ENCODE data around the gene PRDM7. TPM values are rescaled to one million over a fixed set of nuclear protein-coding genes. Genes with fewer than 3 reads are reported as not detected.
A peak's percentile ranks its signal among the peaks of the same experiment; 100 is the strongest.

Gene PRDM7
- total and polyA plus RNA-seq, 9 of the 15 experiments (the other 6 are each of a cell fraction or from before 2014, with no cell fraction given) = not detected

DNA sequence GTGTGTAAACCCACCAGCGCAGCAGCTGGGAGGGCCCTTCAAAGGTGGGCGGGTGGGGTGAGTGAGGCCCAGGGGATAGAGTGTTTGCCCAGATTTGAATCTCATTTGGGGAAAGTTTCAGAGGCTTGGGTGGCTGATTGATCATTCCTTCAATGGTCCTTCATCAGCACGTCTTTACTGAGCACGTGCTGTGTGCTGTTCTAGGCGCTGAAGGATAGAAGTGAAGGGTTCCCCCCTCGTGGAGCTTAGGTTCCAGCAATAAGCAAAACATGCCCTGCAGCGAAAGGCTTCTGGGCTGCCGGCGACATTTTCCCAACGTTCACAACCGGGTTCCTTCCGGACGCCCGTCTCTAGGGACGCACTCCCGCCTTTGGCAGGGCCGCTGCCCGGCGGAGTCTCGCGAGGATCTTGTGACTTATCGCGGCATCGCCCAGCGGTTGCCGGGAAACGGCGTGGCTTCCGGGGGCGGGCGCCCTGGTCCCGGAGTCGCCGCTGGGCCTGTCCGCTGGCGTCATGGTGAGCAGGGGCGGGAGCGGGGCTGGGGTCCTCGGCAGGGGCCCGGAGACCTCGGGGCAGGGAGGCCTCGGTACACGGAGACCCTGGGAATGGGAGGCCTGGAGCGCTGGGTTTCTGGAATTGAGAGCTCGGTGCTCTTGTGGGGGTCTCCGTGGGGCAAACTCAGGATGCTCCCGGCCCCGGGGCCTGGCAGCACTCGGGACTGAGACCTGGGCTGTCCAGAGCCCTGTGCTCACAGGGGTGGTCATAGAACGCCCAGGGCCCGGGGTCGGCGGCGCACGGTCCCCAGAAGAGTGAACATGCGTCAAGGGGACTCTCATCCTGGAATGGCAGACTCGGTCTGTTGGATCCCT is 54.7 kb downstream of the PRDM7 start (continued):
- TF ChIP-seq, protein P1, sequence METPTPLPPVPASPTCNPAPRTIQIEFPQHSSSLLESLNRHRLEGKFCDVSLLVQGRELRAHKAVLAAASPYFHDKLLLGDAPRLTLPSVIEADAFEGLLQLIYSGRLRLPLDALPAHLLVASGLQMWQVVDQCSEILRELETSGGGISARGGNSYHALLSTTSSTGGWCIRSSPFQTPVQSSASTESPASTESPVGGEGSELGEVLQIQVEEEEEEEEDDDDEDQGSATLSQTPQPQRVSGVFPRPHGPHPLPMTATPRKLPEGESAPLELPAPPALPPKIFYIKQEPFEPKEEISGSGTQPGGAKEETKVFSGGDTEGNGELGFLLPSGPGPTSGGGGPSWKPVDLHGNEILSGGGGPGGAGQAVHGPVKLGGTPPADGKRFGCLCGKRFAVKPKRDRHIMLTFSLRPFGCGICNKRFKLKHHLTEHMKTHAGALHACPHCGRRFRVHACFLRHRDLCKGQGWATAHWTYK (CRISPR knock-in tag; IDR thresholded peaks at IDR 0.05) = no peak
- no peak for TF ChIP-seq NCOA4 (IDR thresholded peaks at IDR 0.05; ENCODE audit: partially characterized antibody)
- TF ChIP-seq RBM15 (IDR thresholded peaks at IDR 0.05; ENCODE audit: insufficient read depth, low read length) = no peak
- no peak for TF ChIP-seq ETS2 (tag; IDR thresholded peaks at IDR 0.05; ENCODE audit: borderline replicate concordance, poor library complexity, severe bottlenecking)
- no peak for TF ChIP-seq RFX5 (IDR thresholded peaks at IDR 0.05; ENCODE audit: low read depth, low read length)
- no peak for TF ChIP-seq SREBF2 (CRISPR knock-in tag; IDR thresholded peaks at IDR 0.05)
- TF ChIP-seq ZKSCAN3 (CRISPR knock-in tag; IDR thresholded peaks at IDR 0.05) = no peak
- TF ChIP-seq ELF1 (tag; IDR thresholded peaks at IDR 0.05) = peak; percentile 78
- TF ChIP-seq, protein P2, sequence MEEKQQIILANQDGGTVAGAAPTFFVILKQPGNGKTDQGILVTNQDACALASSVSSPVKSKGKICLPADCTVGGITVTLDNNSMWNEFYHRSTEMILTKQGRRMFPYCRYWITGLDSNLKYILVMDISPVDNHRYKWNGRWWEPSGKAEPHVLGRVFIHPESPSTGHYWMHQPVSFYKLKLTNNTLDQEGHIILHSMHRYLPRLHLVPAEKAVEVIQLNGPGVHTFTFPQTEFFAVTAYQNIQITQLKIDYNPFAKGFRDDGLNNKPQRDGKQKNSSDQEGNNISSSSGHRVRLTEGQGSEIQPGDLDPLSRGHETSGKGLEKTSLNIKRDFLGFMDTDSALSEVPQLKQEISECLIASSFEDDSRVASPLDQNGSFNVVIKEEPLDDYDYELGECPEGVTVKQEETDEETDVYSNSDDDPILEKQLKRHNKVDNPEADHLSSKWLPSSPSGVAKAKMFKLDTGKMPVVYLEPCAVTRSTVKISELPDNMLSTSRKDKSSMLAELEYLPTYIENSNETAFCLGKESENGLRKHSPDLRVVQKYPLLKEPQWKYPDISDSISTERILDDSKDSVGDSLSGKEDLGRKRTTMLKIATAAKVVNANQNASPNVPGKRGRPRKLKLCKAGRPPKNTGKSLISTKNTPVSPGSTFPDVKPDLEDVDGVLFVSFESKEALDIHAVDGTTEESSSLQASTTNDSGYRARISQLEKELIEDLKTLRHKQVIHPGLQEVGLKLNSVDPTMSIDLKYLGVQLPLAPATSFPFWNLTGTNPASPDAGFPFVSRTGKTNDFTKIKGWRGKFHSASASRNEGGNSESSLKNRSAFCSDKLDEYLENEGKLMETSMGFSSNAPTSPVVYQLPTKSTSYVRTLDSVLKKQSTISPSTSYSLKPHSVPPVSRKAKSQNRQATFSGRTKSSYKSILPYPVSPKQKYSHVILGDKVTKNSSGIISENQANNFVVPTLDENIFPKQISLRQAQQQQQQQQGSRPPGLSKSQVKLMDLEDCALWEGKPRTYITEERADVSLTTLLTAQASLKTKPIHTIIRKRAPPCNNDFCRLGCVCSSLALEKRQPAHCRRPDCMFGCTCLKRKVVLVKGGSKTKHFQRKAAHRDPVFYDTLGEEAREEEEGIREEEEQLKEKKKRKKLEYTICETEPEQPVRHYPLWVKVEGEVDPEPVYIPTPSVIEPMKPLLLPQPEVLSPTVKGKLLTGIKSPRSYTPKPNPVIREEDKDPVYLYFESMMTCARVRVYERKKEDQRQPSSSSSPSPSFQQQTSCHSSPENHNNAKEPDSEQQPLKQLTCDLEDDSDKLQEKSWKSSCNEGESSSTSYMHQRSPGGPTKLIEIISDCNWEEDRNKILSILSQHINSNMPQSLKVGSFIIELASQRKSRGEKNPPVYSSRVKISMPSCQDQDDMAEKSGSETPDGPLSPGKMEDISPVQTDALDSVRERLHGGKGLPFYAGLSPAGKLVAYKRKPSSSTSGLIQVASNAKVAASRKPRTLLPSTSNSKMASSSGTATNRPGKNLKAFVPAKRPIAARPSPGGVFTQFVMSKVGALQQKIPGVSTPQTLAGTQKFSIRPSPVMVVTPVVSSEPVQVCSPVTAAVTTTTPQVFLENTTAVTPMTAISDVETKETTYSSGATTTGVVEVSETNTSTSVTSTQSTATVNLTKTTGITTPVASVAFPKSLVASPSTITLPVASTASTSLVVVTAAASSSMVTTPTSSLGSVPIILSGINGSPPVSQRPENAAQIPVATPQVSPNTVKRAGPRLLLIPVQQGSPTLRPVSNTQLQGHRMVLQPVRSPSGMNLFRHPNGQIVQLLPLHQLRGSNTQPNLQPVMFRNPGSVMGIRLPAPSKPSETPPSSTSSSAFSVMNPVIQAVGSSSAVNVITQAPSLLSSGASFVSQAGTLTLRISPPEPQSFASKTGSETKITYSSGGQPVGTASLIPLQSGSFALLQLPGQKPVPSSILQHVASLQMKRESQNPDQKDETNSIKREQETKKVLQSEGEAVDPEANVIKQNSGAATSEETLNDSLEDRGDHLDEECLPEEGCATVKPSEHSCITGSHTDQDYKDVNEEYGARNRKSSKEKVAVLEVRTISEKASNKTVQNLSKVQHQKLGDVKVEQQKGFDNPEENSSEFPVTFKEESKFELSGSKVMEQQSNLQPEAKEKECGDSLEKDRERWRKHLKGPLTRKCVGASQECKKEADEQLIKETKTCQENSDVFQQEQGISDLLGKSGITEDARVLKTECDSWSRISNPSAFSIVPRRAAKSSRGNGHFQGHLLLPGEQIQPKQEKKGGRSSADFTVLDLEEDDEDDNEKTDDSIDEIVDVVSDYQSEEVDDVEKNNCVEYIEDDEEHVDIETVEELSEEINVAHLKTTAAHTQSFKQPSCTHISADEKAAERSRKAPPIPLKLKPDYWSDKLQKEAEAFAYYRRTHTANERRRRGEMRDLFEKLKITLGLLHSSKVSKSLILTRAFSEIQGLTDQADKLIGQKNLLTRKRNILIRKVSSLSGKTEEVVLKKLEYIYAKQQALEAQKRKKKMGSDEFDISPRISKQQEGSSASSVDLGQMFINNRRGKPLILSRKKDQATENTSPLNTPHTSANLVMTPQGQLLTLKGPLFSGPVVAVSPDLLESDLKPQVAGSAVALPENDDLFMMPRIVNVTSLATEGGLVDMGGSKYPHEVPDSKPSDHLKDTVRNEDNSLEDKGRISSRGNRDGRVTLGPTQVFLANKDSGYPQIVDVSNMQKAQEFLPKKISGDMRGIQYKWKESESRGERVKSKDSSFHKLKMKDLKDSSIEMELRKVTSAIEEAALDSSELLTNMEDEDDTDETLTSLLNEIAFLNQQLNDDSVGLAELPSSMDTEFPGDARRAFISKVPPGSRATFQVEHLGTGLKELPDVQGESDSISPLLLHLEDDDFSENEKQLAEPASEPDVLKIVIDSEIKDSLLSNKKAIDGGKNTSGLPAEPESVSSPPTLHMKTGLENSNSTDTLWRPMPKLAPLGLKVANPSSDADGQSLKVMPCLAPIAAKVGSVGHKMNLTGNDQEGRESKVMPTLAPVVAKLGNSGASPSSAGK (IDR thresholded peaks at IDR 0.05) = peak; percentile 98
- no peak for TF ChIP-seq LEF1 (IDR thresholded peaks at IDR 0.05)
- no peak for TF ChIP-seq PATZ1 (CRISPR knock-in tag; IDR thresholded peaks at IDR 0.05; ENCODE audit: borderline replicate concordance)
- TF ChIP-seq ZNF347 (CRISPR knock-in tag; IDR thresholded peaks at IDR 0.05; ENCODE audit: low read depth) = no peak

Data from K562 (cell line).